ENCODE results near the gene OBSL1. TPM values are rescaled to one million over a fixed set of nuclear protein-coding genes. Genes with fewer than 3 reads are reported as not detected.

OBSL1 gene
- total RNA-seq, 4 donors from 2014 or later, result 33.2 to 75.7 (median 43.7) TPM

DNA sequence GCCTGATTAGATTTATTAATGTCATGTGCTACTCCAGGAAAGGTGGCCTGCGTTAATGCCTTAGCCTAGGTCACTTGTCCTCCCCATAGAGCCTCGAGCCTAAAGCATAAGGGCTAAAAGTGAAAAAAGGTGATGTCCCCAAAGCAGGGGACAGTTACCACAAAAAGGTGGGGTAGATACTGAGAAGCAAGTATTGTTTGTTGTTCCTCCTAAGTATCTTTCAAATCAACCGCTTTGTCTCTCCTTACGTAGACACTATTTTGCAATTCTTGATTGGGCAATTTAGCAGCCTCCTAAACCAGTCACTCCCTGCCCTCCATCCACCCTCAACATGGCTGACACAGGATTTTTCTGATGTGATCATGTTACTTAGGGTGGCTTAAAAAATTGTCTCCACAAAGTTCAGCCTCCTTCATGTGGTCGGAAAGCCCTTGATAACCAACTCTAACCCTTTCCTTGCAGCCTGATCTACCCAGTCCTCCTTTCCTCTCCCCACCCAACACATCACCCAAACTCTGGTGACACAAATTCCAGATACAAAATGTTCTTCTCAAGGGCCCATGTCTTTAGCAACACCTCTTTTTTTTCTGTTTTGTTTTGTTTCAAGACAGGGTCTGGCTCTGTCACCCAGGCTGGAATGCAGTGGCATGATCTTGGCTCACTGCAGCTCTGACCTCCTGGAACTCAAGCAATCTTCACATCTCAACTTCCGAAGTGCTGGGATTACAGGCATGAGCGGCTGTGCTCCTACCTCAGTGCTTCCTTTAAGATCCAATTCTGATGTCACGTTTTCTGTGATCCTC is 7.7 kb upstream of the OBSL1 start:
- no peak for TF ChIP-seq POLR2AphosphoS5 (IDR thresholded peaks at IDR 0.05)
- no peak for TF ChIP-seq POLR2A (IDR thresholded peaks at IDR 0.05)
- no peak for TF ChIP-seq EP300 (IDR thresholded peaks at IDR 0.05)
- TF ChIP-seq, protein P1, sequence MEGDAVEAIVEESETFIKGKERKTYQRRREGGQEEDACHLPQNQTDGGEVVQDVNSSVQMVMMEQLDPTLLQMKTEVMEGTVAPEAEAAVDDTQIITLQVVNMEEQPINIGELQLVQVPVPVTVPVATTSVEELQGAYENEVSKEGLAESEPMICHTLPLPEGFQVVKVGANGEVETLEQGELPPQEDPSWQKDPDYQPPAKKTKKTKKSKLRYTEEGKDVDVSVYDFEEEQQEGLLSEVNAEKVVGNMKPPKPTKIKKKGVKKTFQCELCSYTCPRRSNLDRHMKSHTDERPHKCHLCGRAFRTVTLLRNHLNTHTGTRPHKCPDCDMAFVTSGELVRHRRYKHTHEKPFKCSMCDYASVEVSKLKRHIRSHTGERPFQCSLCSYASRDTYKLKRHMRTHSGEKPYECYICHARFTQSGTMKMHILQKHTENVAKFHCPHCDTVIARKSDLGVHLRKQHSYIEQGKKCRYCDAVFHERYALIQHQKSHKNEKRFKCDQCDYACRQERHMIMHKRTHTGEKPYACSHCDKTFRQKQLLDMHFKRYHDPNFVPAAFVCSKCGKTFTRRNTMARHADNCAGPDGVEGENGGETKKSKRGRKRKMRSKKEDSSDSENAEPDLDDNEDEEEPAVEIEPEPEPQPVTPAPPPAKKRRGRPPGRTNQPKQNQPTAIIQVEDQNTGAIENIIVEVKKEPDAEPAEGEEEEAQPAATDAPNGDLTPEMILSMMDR (IDR thresholded peaks at IDR 0.05), result no peak
- DNase-seq (ENCODE audit: low spot score in 2 of 2), result no peak
- no peaks in the 10 kb centered on the region for H3K9me3 ChIP-seq
- peaks cover 22% of the 10 kb centered on the region for H3K27me3 ChIP-seq
- H3K36me3 ChIP-seq, result no peaks in the 10 kb centered on the region
- no peak overlapping the region for H3K27ac ChIP-seq
- whole genome bisulfite sequencing, result 77% methylated on average over 8 of the region's 8 CpGs
- peaks cover 3% of the 10 kb centered on the region for H3K4me1 ChIP-seq
- no peak overlapping the region for H3K4me3 ChIP-seq

- Histone ChIP-seq H3K36me3 (no peaks in the 10 kb centered on the region), H3K9me3 (no peaks in the 10 kb centered on the region), H3K27ac (no peak overlapping the region), H3K4me1 (peaks cover 9% of the 10 kb centered on the region), H3K4me3 (no peak overlapping the region), H3K27me3 (peaks cover 22% of the 10 kb centered on the region)
- TF ChIP-seq EP300 (IDR thresholded peaks at IDR 0.05) (no peak), POLR2A (IDR thresholded peaks at IDR 0.05) (no peak), POLR2AphosphoS5 (IDR thresholded peaks at IDR 0.05) (no peak)
- TF ChIP-seq, protein P1 (IDR thresholded peaks at IDR 0.05), result no peak
- WGBS, result 26% methylated on average over 15 of the region's 15 CpGs
- no peak for DNase-seq (ENCODE audit: low spot score in 2 of 2)
Observed at GRCh38 chr2:219576505-219577388, 5.4 kb upstream of the OBSL1 start.

GRCh38 chr2:219575566-219576504 is 4.5 kb upstream of the OBSL1 start:
- no peak for DNase-seq (ENCODE audit: low spot score in 2 of 2)
- Histone ChIP-seq H3K36me3 (no peaks in the 10 kb centered on the region), H3K4me3 (no peak overlapping the region), H3K4me1 (peaks cover 15% of the 10 kb centered on the region), H3K27ac (no peak overlapping the region), H3K9me3 (no peaks in the 10 kb centered on the region), H3K27me3 (peaks cover 19% of the 10 kb centered on the region)
- WGBS, result 87% methylated on average over 6 of the region's 6 CpGs
- no peak for TF ChIP-seq POLR2AphosphoS5 (IDR thresholded peaks at IDR 0.05)

DNA sequence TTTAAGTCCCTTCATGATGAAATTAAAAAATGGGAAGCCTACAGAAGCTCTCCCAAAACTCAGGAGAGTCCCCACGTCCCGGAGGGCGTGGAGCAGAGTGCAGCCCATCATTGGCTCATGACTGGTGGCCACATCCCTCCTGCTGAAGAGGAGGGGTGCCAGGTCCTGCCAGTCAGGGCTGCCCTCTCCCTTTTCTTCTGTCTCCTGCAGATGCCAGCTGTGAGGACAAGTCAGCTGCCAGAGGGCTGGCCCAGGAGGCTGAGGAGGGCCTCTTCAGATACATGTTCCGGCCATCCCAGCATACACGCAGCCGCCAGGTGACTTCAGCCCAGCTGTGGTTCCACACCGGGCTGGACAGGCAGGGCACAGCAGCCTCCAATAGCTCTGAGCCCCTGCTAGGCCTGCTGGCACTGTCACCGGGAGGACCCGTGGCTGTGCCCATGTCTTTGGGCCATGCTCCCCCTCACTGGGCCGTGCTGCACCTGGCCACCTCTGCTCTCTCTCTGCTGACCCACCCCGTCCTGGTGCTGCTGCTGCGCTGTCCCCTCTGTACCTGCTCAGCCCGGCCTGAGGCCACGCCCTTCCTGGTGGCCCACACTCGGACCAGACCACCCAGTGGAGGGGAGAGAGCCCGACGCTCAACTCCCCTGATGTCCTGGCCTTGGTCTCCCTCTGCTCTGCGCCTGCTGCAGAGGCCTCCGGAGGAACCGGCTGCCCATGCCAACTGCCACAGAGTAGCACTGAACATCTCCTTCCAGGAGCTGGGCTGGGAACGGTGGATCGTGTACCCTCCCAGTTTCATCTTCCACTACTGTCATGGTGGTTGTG is 3.4 kb upstream of the OBSL1 start:
- Histone ChIP-seq H3K27me3 (peaks cover 19% of the 10 kb centered on the region), H3K27ac (no peak overlapping the region), H3K36me3 (no peaks in the 10 kb centered on the region), H3K4me1 (peaks cover 23% of the 10 kb centered on the region), H3K4me3 (no peak overlapping the region), H3K9me3 (no peaks in the 10 kb centered on the region)
- no peak for TF ChIP-seq POLR2A (IDR thresholded peaks at IDR 0.05)
- no peak for TF ChIP-seq EP300 (IDR thresholded peaks at IDR 0.05)
- TF ChIP-seq, protein P1 (IDR thresholded peaks at IDR 0.05), result no peak
- TF ChIP-seq POLR2AphosphoS5 (IDR thresholded peaks at IDR 0.05), result no peak
- 73% methylated on average over 15 of the region's 22 CpGs for WGBS
- no peak for DNase-seq (ENCODE audit: low spot score in 2 of 2)

All from suprapubic skin (tissue), 4 donors.